Esophagus squamous epithelium (tissue), 5 donors: ENCODE data around the gene SAG. TPM values are rescaled to one million over a fixed set of nuclear protein-coding genes. Genes with fewer than 3 reads are reported as not detected.

Experiments
- DNase-seq: peaks from one replicate; lab custom pipeline; 2025; lab: John Stamatoyannopoulos, UW
- H3K27ac ChIP-seq, 4 donors: fragments of 200-600 bp; sonication (generic); one replicate each; pipeline ENCODE4 v1.5.1; 2016 to 2019; ENCODE audit warnings: mild to moderate bottlenecking in 1 of 4
- H3K27me3 ChIP-seq, 4 donors: fragments of 200-600 bp; sonication (generic); 1 replicate in 3 of 4; 2 replicates in 1 of 4; pipeline versions ENCODE4 v1.5.1 to v1.6.0; 2017 to 2021; ENCODE audit warnings: antibody characterized with exemption in 1 of 4
- H3K36me3 ChIP-seq, 3 donors: fragments of 200-600 bp; sonication (generic); one replicate each; pipeline ENCODE4 v1.5.1; 2016 to 2019
- H3K4me1 ChIP-seq, 3 donors: fragments of 200-600 bp; sonication (generic); one replicate each; pipeline ENCODE4 v1.5.1; 2017 to 2019
- H3K4me3 ChIP-seq, 4 donors: fragments of 200-600 bp; sonication (generic); 1 replicate in 3 of 4; 2 replicates in 1 of 4; pipeline ENCODE4 v1.5.1; 2016 to 2019; ENCODE audit warnings: mild to moderate bottlenecking in 2 of 4, moderate library complexity in 1 of 4
- H3K9me3 ChIP-seq, 3 donors: fragments of 200-600 bp; sonication (generic); one replicate each; pipeline ENCODE4 v1.5.1; 2016 to 2019
- POLR2A ChIP-seq, 4 donors: fragments of 450-650 bp; IDR thresholded peaks; one replicate each; pipeline ENCODE4 v1.6.1; 2017; ENCODE audit warnings: antibody characterized with exemption in 4 of 4, mild to moderate bottlenecking in 4 of 4, moderate library complexity in 3 of 4
- WGBS, 2 donors: methylation state at CpG; one replicate each; pipeline ENCODE4 v1.1.5; 2018; 5-methylcytosine and 5-hydroxymethylcytosine counted together
- intact Hi-C: fragments of 100-400 bp; cut with DNase I; formaldehyde crosslinking; loops from one replicate; pipeline ENCODE4 v1.15.0; 2022
- total RNA-seq, 4 donors: library from RNA; depleted of rRNA; stranded (reverse); fragments of >200 nt; gene quantifications; one replicate each; pipeline ENCODE4 v1.1.0, GENCODE V29; 2016
- TF ChIP-seq, protein P1 (sequence below), 6 experiments: fragments of 450-650 bp in 4 of 6; fragments of 200-600 bp in 2 of 6; sonication (generic) in 2 of 6; IDR thresholded peaks; one replicate each; pipeline ENCODE4 v1.5.1; 2016 to 2019; ENCODE audit warnings: antibody characterized with exemption in 6 of 6, mild to moderate bottlenecking in 4 of 6, moderate library complexity in 4 of 6
- donor health status: DM: yes; HTN: yes; CAD: no.

Gene SAG
- total RNA-seq, 4 donors from 2014 or later: not detected

GRCh38 chr2:233338812-233339368 lies 31.3 kb downstream of the SAG start:
- 58 to 65% methylated on average over 3 of the region's 3 CpGs for WGBS, 2 donors
- Histone ChIP-seq H3K4me1 (no peaks in the 10 kb centered on the region), H3K27me3 (peaks cover 0 to 27% (median 0%) of the 10 kb centered on the region in 4 donors), H3K4me3 (no peak overlapping the region), H3K9me3 (no peaks in the 10 kb centered on the region), H3K27ac (no peak overlapping the region), H3K36me3 (no peaks in the 10 kb centered on the region)
- intact Hi-C loops: no loop called here
- TF ChIP-seq, protein P1, sequence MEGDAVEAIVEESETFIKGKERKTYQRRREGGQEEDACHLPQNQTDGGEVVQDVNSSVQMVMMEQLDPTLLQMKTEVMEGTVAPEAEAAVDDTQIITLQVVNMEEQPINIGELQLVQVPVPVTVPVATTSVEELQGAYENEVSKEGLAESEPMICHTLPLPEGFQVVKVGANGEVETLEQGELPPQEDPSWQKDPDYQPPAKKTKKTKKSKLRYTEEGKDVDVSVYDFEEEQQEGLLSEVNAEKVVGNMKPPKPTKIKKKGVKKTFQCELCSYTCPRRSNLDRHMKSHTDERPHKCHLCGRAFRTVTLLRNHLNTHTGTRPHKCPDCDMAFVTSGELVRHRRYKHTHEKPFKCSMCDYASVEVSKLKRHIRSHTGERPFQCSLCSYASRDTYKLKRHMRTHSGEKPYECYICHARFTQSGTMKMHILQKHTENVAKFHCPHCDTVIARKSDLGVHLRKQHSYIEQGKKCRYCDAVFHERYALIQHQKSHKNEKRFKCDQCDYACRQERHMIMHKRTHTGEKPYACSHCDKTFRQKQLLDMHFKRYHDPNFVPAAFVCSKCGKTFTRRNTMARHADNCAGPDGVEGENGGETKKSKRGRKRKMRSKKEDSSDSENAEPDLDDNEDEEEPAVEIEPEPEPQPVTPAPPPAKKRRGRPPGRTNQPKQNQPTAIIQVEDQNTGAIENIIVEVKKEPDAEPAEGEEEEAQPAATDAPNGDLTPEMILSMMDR (IDR thresholded peaks at IDR 0.05): no peak
- no peak for TF ChIP-seq POLR2A (IDR thresholded peaks at IDR 0.05)
- no peak for DNase-seq

DNA sequence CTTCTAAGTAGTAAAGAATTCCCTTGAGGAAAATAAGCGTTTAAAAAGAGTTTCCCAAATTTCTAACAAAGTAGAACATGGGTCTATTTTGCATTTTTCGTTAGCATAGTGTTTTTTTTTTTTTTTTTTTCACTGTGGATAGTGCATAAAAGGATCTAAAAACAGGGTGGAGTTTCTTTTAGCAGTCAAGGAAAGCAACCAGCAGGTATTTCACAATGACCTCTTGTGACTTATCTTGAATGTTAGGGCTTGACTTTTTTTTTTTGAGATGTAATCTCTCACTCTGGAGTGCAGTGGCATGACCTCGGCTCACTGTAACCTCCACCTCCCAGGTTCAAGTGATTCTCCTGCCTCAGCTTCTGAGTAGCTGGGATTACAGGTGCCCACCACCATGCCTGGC lies 31.8 kb downstream of the SAG start:
- 19 to 27% methylated on average over 3 of the region's 3 CpGs for WGBS, 2 donors
- Histone ChIP-seq H3K9me3 (no peaks in the 10 kb centered on the region), H3K27me3 (peaks cover 0 to 21% (median 0%) of the 10 kb centered on the region in 4 donors), H3K4me3 (no peak overlapping the region), H3K27ac (no peak overlapping the region), H3K36me3 (no peaks in the 10 kb centered on the region), H3K4me1 (no peaks in the 10 kb centered on the region)
- no peak for DNase-seq
- no peak for TF ChIP-seq POLR2A (IDR thresholded peaks at IDR 0.05)
- TF ChIP-seq, protein P1 (IDR thresholded peaks at IDR 0.05): no peak
- intact Hi-C loops: no loop called here

DNA sequence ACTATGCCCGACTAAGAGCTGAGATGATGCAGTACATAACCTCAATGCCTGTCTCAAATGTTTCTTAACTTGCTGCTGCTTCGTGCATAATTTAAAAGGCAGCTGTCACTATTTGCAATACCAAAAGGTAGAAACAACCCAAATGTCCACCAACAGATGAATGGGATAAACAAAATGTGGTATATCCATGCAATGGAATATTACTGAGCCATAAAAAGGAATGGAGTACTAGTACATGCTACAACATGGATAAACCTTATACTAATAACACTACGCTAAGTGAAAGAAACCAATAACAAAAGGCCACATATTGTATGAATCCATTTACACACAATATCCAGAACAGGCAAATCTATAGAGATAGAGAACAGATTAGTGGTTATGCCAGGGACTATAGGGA lies 33.7 kb downstream of the SAG start:
- Histone ChIP-seq H3K36me3 (no peaks in the 10 kb centered on the region), H3K4me3 (no peak overlapping the region), H3K4me1 (no peaks in the 10 kb centered on the region), H3K27ac (no peak overlapping the region), H3K9me3 (no peaks in the 10 kb centered on the region), H3K27me3 (peaks cover 0 to 29% (median 0%) of the 10 kb centered on the region in 4 donors)
- TF ChIP-seq, protein P1 (IDR thresholded peaks at IDR 0.05): no peak
- no peak for TF ChIP-seq POLR2A (IDR thresholded peaks at IDR 0.05)
- WGBS, 2 donors: 100% methylated on average over 2 to 3 of the region's 3 CpGs
- intact Hi-C loops: no loop called here
- no peak for DNase-seq

DNA sequence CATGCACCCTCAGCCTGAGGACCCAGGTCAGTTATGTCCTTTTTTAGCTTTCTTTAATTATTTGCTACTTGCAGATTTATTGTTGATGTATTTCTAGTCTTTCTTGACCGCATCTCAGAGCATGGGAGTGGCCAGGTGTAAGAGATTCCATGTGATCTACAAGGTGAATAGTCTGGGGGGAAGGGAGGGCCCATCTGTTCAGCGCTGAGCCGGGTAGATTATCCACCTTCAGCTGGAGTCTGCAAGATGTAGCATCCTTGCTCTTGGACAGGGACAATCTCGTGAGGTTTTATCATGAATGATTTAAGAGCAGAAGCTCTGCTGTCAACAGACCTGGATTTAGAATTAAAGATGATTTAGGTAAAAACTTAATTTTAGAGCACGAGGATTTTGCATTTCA lies 34.7 kb downstream of the SAG start:
- DNase-seq: no peak
- intact Hi-C loops: no loop called here

DNA sequence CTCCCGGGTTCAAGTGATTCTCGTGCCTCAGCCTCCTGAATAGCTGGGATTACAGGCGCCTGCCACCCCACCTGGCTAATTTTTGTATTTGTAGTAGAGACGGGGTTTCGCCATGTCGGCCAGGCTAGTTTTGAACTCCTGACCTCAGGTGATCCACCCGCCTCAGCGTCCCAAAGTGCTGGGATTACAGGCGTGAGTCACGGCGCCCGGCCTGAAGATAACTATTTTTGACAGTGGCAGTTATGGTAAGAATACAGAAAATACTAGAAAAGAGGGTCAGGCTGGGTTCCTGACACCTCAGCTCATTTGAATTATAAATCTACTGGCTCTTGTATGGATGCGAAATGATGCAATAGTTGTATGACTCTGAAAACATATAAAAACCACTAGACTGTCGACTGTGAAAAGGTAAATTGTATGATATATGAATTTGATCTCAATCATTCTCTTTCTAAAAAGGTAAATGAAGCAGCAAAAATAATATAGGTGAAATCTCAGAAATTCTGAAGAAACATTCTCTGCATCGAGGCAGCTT lies 35.6 kb downstream of the SAG start:
- WGBS, 2 donors: 82 to 89% methylated on average over 3 to 13 of the region's 15 CpGs
- intact Hi-C loops: no loop called here
- no peak for TF ChIP-seq POLR2A (IDR thresholded peaks at IDR 0.05)
- TF ChIP-seq, protein P1 (IDR thresholded peaks at IDR 0.05): no peak

More for the DNA sequence above, 34.7 kb downstream of the SAG start:
- TF ChIP-seq POLR2A (IDR thresholded peaks at IDR 0.05): no peak
- TF ChIP-seq, protein P1 (IDR thresholded peaks at IDR 0.05): no peak
- H3K4me3 ChIP-seq: no peak overlapping the region
- no peaks in the 10 kb centered on the region for H3K4me1 ChIP-seq
- no peaks in the 10 kb centered on the region for H3K36me3 ChIP-seq
- no peaks in the 10 kb centered on the region for H3K9me3 ChIP-seq
- WGBS, 2 donors: 81 to 92% methylated on average over 5 of the region's 5 CpGs
- peaks cover 0 to 37% (median 0%) of the 10 kb centered on the region in 4 donors for H3K27me3 ChIP-seq
- H3K27ac ChIP-seq: no peak overlapping the region

More for the DNA sequence above, 35.6 kb downstream of the SAG start:
- no peaks in the 10 kb centered on the region for H3K4me1 ChIP-seq
- H3K9me3 ChIP-seq: no peaks in the 10 kb centered on the region
- no peaks in the 10 kb centered on the region for H3K36me3 ChIP-seq
- H3K27ac ChIP-seq: no peak overlapping the region
- no peak overlapping the region for H3K4me3 ChIP-seq
- peaks cover 0 to 37% (median 0%) of the 10 kb centered on the region in 4 donors for H3K27me3 ChIP-seq
- no peak for DNase-seq
